ENCODE measurements around the gene SERHL2. TPM values are rescaled to one million over a fixed set of nuclear protein-coding genes. Genes with fewer than 3 reads are reported as not detected.
"Not testable (repeated sequence)": the region's sequence is repeated elsewhere in the genome, so short reads cannot be mapped to it uniquely, and the experiment has no call there.

The SERHL2 gene
- polyA plus RNA-seq, 1 donor, result 4.9 TPM

DNA sequence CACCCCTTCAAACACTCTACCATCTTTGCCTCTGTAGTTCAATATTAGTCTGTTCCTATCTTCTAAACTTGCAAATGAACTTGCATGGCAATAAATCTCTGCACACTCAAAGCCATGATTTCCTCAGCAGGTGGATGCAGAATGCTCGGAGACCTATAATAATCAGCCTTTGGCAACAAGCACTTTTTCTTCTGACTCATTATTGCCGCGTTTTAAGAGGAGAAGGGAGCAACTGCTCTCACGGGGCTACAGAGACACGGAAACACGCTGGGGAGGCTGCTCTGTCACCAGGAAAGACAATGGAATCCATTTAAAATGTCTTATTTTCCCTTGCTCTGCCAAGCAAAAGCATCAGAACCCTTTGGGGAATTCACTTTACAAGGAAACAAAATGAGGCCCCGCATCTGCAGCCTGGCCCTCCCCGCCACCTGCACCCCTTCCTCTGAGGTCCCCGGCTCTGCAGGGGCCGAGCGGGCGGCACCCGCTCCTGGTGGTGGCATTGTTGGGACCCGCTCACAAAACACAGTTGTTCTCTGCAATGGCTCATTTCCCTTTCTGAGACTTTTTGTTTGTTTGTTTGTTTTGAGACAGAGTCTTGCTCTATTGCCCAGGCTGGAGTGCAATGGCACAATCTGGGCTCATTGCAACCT is 18.5 kb upstream of the SERHL2 start:
- DNase-seq, result not testable (repeated sequence)

DNA sequence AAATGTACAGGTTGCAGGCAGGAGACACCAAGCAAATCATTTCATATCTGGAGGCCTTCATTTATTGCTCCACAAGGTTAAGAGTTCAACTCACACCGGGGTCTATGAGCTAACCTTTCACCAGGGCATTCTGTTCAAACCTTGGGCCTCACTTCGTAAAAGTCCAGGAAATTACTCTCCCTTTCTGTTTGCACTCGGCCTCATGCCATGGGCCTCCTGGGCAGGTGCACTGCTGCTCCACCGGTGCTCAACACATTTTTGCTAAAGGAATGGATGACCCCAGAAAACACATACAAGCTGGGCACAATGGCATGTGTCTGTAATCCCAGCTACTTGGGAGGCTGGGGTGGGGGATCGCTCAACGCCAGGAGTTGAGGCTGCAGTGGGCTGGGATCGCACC is 17.6 kb upstream of the SERHL2 start:
- DNase-seq, result no peak

DNA sequence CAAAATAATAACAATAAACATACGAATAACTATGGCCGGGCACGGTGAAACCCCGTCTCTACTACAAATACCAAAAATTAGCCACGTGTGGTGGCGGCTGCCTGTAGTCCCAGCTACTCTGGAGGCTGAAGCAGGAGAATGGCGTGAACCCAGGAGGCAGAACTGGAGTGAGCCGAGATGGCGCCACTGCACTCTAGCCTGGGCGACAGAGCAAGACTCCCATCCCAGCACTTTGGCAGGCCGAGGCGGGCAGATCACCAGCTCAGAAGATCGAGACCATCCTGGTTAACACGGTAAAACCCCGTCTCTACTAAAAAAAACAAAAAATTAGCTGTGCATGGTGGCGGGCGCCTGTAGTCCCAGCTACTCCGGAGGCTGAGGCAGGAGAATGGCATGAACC is 17.1 kb upstream of the SERHL2 start:
- not testable (repeated sequence) for DNase-seq

DNA sequence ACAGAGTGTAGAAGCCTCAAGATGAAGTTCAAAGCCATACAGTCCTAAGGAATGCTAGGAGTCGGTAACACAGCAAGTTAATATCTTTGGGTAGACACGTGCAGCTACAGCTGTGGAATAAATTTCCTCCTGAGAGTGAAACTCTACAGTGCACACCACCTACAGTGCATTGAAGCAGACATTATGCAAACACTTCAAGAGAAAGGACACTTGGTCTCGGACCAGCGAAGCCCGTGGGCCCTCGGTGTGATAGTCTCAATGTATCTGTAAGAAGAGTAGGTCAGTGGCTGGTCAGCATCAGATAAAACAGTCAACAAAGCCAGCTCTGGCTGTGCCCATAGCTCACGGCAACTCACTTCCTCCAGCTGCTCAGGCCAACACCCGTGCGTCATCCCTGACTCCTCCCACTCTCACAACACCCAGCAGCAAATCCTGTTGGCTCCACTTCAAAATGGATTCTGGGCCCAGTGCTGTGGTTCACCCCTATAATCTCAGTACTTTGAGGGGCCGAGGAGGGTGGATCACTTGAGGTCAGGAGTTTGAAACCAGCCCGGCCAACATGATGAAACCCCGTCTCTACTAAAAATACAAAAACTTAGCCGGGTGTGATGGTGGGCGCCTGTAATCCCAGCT is 16.4 kb upstream of the SERHL2 start:
- DNase-seq, result not testable (repeated sequence)

DNA sequence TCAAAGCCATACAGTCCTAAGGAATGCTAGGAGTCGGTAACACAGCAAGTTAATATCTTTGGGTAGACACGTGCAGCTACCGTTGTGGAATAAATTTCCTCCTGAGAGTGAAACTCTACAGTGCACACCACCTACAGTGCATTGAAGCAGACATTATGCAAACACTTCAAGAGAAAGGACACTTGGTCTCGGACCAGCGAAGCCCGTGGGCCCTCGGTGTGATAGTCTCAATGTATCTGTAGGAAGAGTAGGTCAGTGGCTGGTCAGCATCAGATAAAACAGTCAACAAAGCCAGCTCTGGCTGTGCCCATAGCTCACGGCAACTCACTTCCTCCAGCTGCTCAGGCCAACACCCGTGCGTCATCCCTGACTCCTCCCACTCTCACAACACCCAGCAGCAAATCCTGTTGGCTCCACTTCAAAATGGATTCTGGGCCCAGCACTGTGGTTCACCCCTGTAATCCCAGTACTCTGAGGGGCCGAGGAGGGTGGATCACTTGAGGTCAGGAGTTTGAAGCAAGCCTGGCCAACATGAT is 14.5 kb upstream of the SERHL2 start:
- not testable (repeated sequence) for DNase-seq

DNA sequence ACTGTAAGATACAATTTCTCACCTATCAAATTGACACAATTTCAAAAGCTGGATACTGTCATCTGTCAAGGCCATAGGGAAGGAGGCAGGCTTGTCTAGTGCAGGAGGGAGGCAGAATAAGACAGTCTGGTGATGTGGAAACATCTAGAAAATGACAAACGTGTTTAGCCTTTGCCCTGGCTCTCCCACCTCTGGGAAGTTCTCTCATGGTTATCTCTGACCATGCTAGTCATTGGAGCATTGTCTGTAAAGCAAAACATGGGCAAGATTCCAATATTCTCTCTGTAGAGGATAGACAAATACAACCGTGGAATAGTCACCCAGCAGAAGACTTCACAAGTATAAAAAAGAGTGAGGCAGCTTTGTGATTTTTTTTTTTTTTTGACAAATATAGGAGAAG is 9.1 kb upstream of the SERHL2 start:
- no peak for DNase-seq

DNA sequence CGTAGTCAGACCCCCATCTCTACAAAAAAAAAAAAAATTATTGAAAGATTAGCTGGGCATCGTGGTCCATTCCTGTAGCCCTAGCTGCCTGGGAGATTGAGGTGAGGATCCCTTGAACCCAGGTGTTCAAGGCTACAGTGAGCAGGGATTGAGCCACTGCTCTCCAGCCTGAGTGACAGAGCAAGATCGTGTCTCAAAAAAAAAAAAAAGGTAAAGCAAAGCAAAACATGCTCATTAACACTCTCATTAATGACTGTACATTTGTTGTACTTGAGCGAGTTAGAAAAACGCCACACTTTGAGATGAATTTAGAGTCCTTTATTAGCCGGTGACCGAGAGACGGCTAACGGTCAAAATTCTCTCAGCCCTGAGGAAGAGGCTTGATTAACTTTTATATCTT is 6.2 kb upstream of the SERHL2 start:
- no peak for DNase-seq

DNA sequence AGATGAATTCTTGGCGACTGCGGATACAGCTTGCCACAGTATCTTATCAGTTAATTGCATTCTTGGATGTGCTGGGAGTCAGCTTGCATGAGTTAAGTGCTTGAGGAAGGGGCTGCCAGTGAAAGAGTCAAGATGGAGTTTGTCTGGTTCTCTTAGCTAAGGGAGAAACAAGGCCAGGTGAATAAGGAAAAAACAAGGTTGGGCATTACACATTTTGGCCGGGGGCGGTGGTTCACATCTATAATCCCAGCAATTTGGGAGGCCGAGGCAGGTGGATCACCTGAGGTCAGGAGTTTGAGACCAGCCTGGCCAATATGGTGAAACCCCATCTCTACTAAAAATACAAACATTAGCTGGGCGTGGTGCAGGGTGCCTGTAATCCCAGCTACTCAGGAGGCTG is 5.6 kb upstream of the SERHL2 start:
- DNase-seq, result not testable (repeated sequence)

DNA sequence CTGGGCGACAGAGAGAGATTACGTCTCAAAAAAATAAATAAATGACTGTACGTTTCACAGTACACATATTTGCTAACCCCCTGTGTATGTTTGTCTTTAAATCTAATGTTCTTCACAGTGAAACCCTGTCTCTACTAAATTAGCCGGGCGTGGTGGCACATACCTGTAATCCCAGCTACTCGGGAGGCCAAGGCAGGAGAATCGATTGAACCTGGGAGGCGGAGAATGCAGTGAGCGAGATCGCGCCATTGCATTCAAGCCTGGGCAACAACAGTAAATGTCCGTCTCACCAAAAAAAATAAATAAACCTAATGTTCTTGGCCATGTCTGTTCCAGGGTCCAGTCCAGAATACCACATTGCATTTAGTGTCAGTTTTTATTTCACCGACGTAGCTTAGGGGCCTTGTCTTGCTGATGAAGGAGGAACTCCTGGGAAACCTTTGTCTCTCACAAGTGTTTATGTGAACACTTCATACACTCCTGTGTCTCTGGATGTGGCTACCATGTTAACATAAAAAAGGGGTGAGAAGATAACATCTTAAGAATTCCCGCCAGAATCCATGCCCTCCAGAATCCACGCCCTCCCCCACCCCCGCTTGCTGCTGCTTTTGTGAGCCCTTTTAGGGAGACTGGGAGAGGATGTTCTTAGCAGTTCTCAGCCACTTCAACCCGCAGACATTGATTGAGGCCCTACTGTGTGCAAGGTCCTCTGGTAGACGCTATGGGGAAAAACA is 5.0 kb upstream of the SERHL2 start:
- DNase-seq, result no peak

DNA sequence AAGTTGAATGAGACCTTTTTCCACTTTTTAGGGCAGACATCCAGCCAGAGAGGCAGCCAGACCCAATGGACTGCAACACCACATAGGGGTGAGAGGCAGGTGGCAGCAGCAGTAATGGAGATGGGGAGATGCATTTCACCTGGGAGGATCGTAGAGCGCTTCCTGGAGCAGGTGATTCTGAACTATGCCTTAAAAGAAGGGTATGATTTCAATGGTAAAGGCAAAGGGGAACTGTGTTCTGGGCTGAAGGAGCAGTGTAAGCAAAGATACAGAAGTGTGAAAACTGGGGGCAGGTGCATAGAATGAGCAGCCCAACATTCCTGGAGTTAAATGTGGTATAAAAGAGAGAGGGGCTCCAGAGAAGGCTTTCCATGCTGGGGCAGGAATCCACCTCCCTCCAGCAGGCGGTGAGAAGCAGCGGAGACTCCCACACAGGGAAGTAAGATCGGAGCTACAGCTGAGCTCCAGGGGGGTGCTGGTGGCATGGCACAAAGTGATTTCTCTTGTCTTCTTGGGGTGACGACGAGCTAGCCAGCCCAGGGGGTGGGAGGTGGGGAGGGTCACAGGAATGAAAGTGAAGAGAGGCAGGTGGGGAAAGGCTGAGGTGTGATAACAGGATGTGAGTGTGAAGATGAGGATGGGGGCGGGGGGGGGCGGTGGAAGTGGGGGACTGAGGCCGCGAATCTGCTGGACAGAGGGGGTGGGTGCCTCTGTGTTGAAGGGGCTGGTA is 4.3 kb upstream of the SERHL2 start:
- DNase-seq, result no peak

DNA sequence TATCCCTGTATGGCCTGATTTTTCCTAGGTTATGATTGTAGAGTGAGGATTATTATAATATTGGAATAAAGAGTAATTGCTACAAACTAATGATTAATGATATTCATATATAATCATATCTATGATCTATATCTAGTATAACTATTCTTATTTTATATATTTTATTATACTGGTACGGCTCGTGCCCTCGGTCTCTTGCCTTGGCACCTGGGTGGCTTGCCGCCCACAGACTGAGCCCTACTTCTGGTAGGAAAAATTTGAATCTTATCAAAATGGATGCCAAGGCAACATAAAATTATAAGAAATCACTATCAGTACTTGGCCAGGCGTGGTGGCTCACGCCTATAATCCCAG is 1.5 kb upstream of the SERHL2 start:
- DNase-seq, result not testable (repeated sequence)

DNA sequence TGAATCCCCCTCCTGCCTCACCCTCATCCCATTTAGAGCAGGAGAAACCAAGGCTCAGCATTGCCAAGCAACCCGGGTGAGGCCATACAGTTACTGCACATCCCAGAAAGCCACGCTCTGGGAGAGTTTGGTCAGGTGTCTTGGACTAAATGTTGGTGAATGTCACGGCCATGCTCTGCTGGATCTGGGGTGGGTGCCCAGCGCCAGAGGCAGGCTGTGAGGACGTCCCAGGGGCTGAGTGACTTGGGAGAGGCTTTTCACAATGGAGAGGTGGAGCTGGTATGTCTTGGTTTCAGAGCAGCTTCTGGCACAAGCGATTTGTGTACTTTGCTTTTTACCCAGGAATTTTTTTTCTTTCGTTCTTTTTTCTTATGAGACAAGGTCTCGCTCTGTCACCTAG is 6.6 kb downstream of the SERHL2 start:
- DNase-seq, result no peak

DNA sequence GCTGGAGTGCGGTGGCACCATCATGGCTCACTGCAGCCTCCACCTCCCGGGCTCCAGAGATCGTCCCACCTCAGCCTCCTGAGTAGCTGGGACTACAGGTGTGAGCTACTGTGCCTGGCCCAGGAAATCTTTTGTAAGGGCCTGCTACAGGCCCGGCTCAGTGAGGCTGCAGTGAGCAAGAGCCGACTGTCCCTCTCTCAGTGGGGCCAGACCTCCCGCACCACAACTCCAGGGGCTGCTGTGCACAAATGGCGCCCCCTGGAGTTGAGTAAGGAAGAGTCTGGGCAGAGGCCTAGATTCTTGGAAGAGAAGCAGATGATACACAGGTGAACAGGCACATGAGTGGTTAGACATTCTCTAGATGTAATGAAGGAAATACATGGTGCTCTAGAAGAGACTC is 7.0 kb downstream of the SERHL2 start:
- no peak for DNase-seq

DNA sequence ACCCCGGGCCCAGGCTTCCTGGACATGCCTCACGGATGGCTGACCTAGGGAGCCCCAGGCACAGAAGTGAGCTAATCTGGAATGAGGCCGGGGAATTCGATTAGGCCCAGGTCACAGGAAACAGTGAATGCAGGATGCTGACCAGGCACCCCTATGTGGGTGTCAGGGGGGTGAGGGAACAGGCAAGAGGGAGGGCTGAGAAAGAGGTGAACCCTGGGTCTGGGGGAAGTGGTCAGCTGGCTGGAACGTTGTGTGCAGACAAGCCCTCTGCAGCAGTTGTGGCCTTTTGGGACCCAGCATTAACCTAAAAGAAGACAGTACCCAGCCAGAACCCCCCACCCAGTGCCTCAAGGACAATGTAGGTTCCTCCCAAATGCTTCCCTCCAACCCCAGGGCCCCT is 8.1 kb downstream of the SERHL2 start:
- DNase-seq, result no peak

DNA sequence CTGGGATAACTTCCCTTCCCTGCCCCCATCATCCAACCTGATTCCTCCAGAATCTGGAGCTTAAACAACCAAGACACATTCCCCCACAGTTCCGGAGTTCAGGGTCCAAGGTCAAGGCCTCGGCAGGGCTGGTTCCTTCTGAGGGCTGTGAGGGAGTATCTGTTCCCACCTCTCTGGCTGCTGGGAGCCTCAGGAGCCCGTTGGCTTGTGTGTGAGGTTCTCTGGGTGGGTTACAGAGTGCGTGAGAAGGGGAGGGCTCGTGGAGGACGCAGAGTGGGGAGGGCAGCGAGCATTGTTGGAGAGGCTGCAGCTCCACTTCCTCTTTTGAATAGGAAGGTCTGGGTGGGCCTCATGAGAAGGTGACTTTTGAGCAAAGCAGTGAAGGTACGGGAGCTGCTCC is 8.5 kb downstream of the SERHL2 start:
- DNase-seq, result no peak

DNA sequence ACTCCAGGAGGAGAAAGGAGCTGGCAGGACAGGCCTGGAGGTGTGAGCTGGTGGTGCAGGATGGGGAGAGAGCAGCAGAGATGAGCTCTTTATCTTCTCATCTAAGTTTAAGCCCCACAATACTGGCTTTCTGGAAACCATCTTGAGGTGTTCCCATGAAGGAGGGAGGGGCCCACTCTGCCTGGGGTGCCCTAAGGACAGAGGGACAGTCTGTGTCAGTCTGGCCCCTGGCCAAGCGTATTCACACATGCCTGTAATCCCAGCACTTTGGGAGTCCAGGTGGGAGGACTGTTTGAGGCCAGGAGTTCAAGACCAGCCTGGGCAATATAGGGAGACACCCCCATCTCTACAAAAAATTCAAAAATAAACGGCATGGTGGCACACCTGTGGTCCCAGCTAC is 8.9 kb downstream of the SERHL2 start:
- DNase-seq, result no peak

DNA sequence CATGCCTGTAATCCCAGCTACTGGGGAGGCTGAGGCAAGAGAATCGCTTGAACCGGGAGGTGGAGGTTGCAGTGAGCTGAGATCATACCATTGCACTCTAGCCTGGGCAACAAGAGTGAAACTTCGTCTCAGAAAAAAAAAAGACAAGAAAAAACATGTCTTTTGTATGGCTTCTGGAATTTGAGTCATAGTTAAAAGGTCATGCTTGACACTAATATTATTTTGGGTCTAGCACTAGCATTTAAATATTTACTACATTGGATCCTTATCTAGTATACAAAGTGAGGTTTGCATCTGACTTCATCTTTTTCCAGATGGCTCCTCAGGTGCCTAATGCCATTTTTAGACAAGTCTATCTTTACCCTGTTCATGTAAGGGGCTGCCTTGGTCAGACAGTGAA is 10.2 kb downstream of the SERHL2 start:
- DNase-seq, result not testable (repeated sequence)

DNA sequence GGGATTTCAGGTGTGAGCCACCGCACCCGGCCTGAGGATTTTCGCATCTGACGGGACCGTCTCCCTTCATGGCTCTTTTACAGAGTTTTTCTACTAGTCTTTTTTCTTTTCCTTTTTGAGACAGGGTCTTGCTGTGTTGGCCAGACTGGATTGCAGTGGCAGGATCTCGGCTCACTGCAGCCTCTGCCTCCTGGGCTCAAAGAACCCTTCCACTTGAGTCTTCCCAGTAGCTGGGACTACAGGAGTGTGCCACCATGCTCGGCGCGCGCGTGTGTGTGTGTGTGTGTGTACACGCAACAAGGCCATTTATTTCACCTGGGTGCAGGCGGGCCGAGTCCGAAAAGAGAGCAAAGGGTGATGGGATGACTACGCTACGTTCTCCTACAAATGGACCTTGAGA is 10.9 kb downstream of the SERHL2 start:
- DNase-seq, result no peak

DNA sequence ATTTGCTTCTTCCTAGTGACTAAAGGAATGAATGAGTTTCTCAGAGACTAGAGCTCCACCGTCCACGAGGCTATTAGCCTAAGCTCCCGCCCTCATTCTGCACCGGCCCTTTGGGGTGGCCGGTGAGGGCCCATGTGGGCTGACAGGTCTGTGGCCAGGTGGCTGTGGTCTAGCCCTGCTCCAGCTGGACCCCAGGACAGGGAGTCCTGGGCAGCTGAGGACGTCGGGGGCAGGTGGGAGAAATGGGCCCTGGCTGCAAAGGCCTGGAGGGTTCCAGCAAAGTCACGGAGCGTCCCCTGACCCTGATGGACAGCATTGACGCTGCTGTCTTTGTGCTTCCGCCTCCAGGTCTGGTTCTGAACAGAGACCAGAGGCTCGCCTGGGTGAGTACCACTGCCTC is 12.2 kb downstream of the SERHL2 start:
- DNase-seq, result no peak

DNA sequence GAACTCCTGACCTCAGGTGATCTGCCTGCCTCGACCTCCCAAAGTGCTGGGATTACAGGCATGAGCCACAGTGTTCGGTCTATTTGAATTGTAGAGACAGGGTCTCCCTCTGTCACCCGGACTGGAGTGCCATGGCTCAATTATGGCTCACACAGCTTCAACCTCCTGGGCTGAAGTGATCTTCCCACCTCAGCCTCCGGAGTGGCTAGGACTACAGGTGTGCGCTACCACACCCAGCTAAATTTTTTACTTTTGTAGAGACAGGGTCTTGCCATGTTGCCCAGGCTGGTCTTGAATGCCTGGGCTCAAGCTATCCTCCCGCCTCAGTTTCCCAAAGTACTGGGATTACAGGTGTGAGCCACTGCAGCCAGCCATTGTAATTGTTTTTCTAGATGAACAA is 14.2 kb downstream of the SERHL2 start:
- DNase-seq, result not testable (repeated sequence)

DNA sequence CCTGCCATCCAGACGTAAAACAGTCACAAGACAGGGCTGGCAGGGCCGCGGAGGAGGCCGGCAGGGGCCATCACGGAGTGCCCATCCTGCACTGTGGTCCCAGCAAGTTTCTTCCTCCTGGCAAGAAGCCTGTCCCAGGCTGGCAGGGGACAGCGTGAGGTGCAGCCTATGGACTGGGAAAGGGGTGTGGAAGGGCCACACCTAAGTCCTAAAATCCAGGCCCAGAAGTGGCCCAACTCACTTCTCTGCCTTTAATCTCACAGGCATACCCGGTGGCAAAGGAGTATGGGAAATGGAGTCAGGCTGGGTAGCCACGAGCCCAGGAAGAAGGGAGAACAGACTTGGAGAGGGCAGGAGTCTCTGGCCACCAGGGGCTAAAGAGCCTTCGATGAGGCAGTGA is 16.8 kb downstream of the SERHL2 start:
- DNase-seq, result not testable (repeated sequence)

DNA sequence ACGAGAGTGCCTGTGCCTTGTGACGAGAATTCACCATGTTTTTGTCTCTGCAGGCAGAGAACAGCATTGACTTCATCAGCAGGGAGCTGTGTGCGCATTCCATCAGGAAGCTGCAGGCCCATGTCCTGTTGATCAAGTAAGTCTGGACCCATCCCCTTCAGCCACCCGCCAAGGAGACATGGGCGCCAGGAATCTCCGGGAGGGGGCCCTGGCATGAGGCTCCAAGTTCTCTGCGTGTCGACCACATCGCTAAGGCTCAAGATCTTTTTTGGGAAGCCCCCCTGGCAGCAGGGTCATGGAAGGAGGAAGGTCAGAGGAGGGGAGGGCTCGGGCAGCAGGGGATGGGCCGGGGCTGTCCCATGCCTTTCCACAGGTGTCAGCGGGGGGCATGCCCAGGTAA is 17.3 kb downstream of the SERHL2 start:
- not testable (repeated sequence) for DNase-seq

DNA sequence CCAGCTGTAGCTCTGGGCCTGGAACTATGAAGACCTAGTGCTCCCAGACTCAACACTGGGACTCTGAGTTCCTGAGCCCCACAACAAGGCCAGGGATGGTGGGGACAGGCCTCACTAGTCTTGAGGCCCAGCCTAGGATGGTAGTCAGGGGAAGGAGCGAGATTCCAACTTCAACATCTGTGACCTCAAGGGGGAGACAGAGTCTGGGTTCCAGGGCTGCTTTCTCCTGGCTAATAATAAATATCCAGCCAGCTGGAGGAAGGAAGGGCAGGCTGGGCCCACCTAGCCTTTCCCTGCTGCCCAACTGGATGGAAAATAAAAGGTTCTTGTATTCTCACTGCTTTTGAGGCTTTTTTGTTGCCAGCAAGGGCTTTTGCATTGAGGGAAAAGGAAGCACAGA is 20.3 kb downstream of the SERHL2 start:
- DNase-seq, result not testable (repeated sequence)

All from hindlimb muscle (tissue), 1 donor.